ENCODE data around the gene PRDM1. TPM values are rescaled to one million over a fixed set of nuclear protein-coding genes. Genes with fewer than 3 reads are reported as not detected.

PRDM1 gene
- total and polyA plus RNA-seq, 2 donors (not counting 1 experiment from before 2014, with no cell fraction given): 6.9 to 9.6 TPM

DNA sequence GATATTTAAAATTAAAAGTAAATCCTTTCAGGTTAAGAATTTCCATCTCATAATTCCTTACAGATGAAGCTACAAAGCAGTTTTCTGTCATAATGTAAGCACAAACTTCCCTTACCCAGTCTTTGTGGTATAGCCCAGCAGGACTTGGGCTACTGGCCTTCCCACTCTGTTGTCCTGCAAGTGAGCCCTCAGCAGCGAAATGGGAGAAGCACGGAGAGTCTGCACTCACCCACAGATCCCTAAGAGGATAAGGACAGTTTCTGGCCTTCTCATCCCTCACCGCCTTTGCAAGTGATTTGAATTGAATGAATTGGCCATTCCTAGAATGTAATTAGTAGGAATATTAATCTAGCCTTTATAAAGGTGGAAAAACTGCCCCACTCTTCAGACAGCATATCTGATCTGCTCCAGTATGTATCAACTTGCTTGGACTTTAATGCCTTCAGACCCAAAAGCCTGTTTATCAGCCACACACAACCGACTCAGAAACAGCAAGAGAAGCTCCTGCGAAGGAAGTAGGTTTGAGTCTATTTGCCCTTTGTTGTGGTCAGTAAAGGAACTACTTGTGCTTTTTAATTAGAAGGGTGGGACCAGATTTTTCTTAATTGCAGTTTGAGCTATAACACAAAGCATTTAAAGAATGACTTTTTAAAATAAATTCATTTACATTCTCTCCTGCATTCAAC, 29.9 kb upstream of the PRDM1 start:
- no peak overlapping the region for H2AFZ ChIP-seq (ENCODE audit: insufficient read depth, low read depth, low read length, poor library complexity, severe bottlenecking)
- H3K4me2 ChIP-seq (replicated peaks; ENCODE audit: low read depth, low read length, poor library complexity, severe bottlenecking): no peak overlapping the region
- Mint-ChIP-seq H3K27me3 (peaks cover 3% of the 10 kb centered on the region), H3K9me3 (ENCODE audit: insufficient read depth) (no peaks in the 10 kb centered on the region), H3K27ac (no peak overlapping the region), H3K4me3 (no peak overlapping the region), H3K4me1 (no peaks in the 10 kb centered on the region)
- no peak for TF ChIP-seq EZH2 (IDR thresholded peaks at IDR 0.05; ENCODE audit: borderline replicate concordance, insufficient read depth, low read depth, low read length, poor library complexity, severe bottlenecking)
- TF ChIP-seq, protein P1, sequence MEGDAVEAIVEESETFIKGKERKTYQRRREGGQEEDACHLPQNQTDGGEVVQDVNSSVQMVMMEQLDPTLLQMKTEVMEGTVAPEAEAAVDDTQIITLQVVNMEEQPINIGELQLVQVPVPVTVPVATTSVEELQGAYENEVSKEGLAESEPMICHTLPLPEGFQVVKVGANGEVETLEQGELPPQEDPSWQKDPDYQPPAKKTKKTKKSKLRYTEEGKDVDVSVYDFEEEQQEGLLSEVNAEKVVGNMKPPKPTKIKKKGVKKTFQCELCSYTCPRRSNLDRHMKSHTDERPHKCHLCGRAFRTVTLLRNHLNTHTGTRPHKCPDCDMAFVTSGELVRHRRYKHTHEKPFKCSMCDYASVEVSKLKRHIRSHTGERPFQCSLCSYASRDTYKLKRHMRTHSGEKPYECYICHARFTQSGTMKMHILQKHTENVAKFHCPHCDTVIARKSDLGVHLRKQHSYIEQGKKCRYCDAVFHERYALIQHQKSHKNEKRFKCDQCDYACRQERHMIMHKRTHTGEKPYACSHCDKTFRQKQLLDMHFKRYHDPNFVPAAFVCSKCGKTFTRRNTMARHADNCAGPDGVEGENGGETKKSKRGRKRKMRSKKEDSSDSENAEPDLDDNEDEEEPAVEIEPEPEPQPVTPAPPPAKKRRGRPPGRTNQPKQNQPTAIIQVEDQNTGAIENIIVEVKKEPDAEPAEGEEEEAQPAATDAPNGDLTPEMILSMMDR (IDR thresholded peaks at IDR 0.05): no peak
- H3K79me2 ChIP-seq (ENCODE audit: control insufficient read depth, insufficient read depth, low read length): no peaks in the 10 kb centered on the region
- no peaks in the 10 kb centered on the region for H3K27me3 ChIP-seq (replicated peaks in 1 of 4; ENCODE audit: control extremely low read depth in 1 of 4, control insufficient read depth in 3 of 4, insufficient read depth in 4 of 4, low read length in 3 of 4)
- no peak overlapping the region for H3K4me3 ChIP-seq (ENCODE audit: control extremely low read depth in 1 of 5, extremely low read depth in 1 of 5, insufficient read depth in 1 of 5, low read depth in 2 of 5, low read length in 4 of 5)
- no peak for DNase-seq
- intact Hi-C loops (cut with micrococcal nuclease): no loop called here
- H4K20me1 ChIP-seq (ENCODE audit: control insufficient read depth, insufficient read depth, low read length, poor library complexity, severe bottlenecking): no peaks in the 10 kb centered on the region
- no peaks in the 10 kb centered on the region for H3K36me3 ChIP-seq (replicated peaks in 1 of 2; ENCODE audit: control extremely low read depth in 1 of 2, control insufficient read depth in 1 of 2, extremely low read depth in 1 of 2, insufficient read depth in 2 of 2, low read length in 1 of 2)
- H3K9ac ChIP-seq (ENCODE audit: low read length): no peak overlapping the region
- no peaks in the 10 kb centered on the region for H3K9me3 ChIP-seq (ENCODE audit: control extremely low read depth in 1 of 3, control insufficient read depth in 2 of 3, insufficient read depth in 1 of 3, low read length in 2 of 3)
- WGBS (ENCODE audit: insufficient coverage): 84% methylated on average over 2 of the region's 5 CpGs
- no peak for ATAC-seq (ENCODE audit: low read depth)
- H3K27ac ChIP-seq (ENCODE audit: low read length in 2 of 2): no peak overlapping the region
- ChIA-PET POLR2A (no interaction called here), CTCF (no interaction called here)
- H3K4me1 ChIP-seq (ENCODE audit: control insufficient read depth in 2 of 2, insufficient read depth in 2 of 2, low read length in 2 of 2): no peaks in the 10 kb centered on the region

DNA sequence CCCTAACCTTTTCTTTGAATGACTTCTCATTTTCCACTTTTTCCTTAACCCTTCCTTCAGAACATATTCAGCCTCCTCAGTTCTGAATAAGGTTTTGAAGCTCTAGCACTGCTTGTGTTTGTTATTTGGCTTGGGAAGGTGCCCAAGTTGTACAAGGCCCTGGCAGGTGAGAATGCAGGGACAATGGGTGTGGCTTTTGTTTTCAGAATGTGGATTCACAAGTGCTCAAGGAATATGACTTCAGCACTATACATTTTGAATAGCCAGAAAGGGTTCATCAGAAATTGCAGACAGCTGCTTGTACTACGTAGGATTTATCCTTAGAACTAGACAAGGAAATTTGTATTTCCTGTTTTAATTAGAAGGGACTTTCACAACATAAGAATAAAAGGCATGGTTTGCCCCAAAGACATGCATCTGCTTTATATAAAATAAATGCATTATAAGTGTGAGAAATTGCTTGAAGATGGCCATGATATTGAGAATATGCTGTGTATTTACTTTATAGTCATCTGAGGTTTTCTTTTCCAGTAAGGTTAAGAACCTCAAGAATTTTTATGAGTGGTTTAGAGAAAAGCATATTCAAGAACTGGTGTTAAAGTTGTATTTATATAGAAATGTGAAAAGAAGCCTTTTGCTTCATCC, 29.3 kb upstream of the PRDM1 start:
- DNase-seq (no peak), ATAC-seq (ENCODE audit: low read depth) (no peak)
- no peaks in the 10 kb centered on the region for H3K9me3 ChIP-seq (ENCODE audit: control extremely low read depth in 1 of 3, control insufficient read depth in 2 of 3, insufficient read depth in 1 of 3, low read length in 2 of 3)
- no peak overlapping the region for H3K9ac ChIP-seq (ENCODE audit: low read length)
- no CpG with 5 or more reads among the region's 1 CpG for WGBS (ENCODE audit: insufficient coverage)
- H3K27me3 Mint-ChIP-seq: peaks cover 3% of the 10 kb centered on the region
- H3K27me3 ChIP-seq (replicated peaks in 1 of 4; ENCODE audit: control extremely low read depth in 1 of 4, control insufficient read depth in 3 of 4, insufficient read depth in 4 of 4, low read length in 3 of 4): no peaks in the 10 kb centered on the region
- H3K9me3 Mint-ChIP-seq (ENCODE audit: insufficient read depth): no peaks in the 10 kb centered on the region
- H3K27ac Mint-ChIP-seq: no peak overlapping the region
- no peak overlapping the region for H3K4me3 Mint-ChIP-seq
- H3K4me1 ChIP-seq (ENCODE audit: control insufficient read depth in 2 of 2, insufficient read depth in 2 of 2, low read length in 2 of 2): no peaks in the 10 kb centered on the region
- no peaks in the 10 kb centered on the region for H4K20me1 ChIP-seq (ENCODE audit: control insufficient read depth, insufficient read depth, low read length, poor library complexity, severe bottlenecking)
- intact Hi-C loops (cut with micrococcal nuclease): no loop called here
- no peak overlapping the region for H3K4me2 ChIP-seq (replicated peaks; ENCODE audit: low read depth, low read length, poor library complexity, severe bottlenecking)
- H3K4me3 ChIP-seq (ENCODE audit: control extremely low read depth in 1 of 5, extremely low read depth in 1 of 5, insufficient read depth in 1 of 5, low read depth in 2 of 5, low read length in 4 of 5): no peak overlapping the region
- POLR2A ChIA-PET: no interaction called here
- CTCF ChIA-PET: no interaction called here
- TF ChIP-seq, protein P1 (IDR thresholded peaks at IDR 0.05): no peak
- TF ChIP-seq EZH2 (IDR thresholded peaks at IDR 0.05; ENCODE audit: borderline replicate concordance, insufficient read depth, low read depth, low read length, poor library complexity, severe bottlenecking): no peak
- H2AFZ ChIP-seq (ENCODE audit: insufficient read depth, low read depth, low read length, poor library complexity, severe bottlenecking): no peak overlapping the region
- H3K36me3 ChIP-seq (replicated peaks in 1 of 2; ENCODE audit: control extremely low read depth in 1 of 2, control insufficient read depth in 1 of 2, extremely low read depth in 1 of 2, insufficient read depth in 2 of 2, low read length in 1 of 2): no peaks in the 10 kb centered on the region
- H3K79me2 ChIP-seq (ENCODE audit: control insufficient read depth, insufficient read depth, low read length): no peaks in the 10 kb centered on the region
- no peaks in the 10 kb centered on the region for H3K4me1 Mint-ChIP-seq
- H3K27ac ChIP-seq (ENCODE audit: low read length in 2 of 2): no peak overlapping the region
